NOMO-1 treated with DMSO at 0.1 percent for 48 hours (cell line): ENCODE data around the gene CD7.
A peak's percentile ranks its signal among the peaks of the same experiment; 100 is the strongest.

ENCODE experiments used
- DNase-seq: peaks from one replicate; lab custom pipeline; 2025; ENCODE audit not compliant: unreplicated experiment; lab: John Stamatoyannopoulos, UW

Gene CD7

GRCh38 chr17:82314727-82315605 lies 2.4 kb downstream of the CD7 start:
- DNase-seq: peak; percentile 44

DNA sequence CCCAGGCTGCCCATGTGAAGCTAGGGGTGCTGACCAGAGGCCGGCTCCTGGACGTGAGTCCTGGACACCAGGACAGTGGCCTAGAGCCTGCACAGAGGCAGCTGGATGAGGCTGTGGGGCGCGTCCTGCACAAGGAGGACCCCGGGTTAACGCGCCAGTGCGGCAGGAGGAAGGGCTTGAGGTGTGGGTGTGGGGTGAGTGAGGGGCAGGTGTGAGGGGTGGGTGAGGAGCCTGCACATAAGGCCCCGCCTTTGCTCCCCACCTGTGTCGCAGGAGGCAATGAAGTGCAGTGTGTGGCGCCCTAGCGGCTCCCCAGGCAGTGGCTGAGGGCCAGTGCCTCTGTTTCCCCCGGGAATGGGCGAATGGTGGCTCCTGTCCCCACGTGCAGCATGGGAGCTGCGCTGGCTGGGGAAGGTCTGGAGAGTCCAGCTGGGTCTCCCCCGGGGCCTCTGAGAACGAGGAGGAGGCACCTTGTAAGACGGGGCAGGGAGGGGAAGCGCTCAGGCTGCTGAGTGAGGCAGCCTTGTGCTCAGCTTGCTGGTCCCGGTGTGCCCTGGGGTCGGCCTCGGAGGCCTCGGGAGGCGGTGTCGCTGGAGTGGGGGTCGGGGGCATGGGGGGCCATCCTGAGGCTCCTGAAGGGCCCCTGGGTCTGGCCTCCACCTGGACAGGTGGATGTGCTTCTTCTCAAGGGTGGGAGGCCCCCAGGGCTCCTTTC lies 3.2 kb downstream of the CD7 start:
- DNase-seq: no peak

GRCh38 chr17:82313195-82314011 lies 4.0 kb downstream of the CD7 start:
- no peak for DNase-seq

GRCh38 chr17:82311971-82312370 lies 5.4 kb downstream of the CD7 start:
- no peak for DNase-seq

DNA sequence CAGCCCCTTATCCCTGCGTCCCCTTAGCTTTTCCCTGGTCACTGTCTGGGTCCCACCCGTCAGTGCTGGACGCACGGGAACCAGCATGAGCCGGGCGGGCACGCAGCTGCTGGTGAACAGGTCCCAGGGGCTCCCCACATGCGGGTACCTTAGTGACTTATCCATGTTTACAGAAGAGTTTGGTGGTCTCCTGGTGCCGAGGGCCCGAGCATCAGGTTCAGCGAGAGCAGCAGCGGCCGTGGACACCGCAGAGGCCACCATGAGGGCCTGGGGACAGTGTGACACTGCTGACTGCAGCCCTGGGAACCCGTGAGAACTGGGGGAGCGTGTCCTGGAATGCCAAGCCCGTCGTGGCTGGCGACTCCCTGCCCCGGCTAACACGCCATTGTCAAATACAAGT lies 6.5 kb downstream of the CD7 start:
- DNase-seq: no peak

GRCh38 chr17:82309656-82310570 lies 7.5 kb downstream of the CD7 start:
- DNase-seq: no peak

DNA sequence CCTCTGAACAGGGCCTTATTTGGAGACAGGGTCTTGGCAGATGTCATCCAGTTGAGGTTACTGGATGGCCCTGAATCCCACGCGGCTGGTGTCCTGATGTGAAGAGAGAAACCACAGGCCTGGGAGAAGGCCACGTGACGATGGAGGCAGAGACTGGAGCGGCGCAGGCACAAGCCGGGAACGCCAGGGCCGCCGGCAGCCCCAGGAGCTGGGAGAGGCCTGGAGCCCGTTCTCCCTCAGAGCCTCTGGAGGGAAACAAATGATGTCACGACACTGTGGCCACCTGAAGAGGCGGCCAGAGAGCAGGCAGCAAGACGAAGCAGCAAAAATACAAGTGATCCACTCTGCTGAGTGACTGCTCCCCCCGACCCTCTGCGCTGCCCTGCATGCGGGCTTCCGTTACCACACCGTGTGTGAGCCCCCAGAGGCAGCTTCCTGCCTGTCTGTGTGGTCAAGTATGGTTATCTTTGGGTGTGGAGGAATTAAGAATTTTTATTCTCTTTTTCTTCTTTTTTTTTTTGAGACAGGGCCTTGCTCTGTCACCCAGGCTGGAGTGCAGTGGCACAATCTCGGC lies 11.6 kb downstream of the CD7 start:
- no peak for DNase-seq

DNA sequence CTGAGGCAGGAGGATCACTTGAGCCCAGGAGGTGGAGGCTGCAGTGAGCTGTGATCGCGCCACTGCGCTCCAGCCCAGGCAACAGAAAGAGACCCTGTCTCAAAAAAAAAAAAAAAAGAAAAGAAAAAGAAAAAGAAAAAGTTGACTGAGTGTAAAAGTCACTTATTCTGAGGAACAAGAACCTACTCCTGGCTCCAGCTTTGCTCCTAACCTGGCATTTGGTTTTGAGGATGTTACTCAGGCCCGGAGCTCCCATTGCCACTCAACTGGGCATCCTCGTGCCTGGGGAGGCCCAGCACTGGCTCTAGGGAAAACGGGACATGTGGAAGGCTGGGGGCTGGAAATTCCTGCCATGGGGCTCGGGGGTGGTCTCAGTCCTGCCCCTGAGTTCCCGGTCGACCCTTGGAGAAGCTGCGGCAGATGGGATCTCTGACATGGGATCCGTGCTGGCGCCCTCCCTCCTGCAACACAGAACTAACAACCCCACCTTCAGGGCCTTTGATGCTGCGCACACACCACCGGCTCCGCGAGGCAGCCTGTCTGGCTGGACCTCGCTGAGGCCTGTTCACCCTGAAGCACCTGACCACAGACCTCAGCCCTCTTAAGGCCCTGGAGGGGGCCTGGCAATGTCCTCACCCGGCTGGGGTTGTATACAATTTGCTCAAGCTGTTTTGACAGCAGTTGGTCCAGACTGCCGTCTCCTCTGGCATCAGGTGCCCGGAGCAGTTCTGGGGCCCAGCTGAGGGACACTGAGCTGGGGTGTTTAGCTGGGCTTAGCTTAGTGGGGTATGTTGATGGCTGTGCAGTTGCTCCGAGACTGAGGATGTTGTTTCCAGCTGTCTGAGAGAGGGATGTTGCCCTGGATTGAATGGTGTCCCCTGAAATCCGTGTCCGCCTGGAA lies 12.3 kb downstream of the CD7 start:
- no peak for DNase-seq

DNA sequence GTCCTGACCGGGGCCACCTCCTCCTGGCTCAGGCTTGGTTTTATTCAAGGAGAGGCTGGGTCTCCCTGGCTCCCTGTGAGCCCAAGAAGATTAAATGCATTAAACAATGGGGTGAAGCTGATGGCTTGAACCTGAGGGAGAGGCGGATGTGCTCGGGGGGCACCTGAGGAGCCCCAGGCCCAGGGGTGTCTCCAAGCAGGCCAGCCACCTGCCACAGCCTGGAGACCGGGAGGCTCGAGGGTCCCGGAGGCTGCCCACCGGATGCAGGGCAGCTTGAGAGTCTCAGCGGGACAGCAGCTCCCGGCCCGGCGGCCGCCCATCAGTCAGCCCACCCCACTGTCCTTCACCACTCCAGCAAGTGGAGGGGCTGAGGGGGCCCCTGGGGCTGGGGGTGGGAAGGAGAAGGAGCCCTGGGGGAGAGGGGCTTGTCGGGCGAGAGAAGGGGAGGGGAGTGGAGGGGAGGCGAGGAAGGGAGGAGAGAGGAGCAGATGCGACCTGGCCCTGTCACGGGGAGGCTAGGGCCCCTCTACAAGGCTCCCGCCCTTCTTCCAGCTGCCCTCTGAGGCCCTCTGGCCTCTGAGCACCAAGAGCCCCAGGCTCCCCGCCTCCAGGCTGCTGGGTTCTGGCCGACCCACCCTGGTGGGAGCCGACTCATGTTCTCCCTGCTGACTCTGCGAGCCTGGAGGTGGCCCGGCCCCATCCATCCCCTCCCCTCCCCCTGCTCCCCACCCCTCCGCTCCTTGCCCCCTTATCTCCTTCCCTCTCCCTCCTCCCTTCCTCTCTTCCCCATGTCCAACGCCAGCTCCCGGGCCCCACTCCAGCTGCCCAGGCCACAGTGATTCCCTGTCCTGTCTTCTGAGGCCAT lies 13.2 kb downstream of the CD7 start:
- DNase-seq: no peak

DNA sequence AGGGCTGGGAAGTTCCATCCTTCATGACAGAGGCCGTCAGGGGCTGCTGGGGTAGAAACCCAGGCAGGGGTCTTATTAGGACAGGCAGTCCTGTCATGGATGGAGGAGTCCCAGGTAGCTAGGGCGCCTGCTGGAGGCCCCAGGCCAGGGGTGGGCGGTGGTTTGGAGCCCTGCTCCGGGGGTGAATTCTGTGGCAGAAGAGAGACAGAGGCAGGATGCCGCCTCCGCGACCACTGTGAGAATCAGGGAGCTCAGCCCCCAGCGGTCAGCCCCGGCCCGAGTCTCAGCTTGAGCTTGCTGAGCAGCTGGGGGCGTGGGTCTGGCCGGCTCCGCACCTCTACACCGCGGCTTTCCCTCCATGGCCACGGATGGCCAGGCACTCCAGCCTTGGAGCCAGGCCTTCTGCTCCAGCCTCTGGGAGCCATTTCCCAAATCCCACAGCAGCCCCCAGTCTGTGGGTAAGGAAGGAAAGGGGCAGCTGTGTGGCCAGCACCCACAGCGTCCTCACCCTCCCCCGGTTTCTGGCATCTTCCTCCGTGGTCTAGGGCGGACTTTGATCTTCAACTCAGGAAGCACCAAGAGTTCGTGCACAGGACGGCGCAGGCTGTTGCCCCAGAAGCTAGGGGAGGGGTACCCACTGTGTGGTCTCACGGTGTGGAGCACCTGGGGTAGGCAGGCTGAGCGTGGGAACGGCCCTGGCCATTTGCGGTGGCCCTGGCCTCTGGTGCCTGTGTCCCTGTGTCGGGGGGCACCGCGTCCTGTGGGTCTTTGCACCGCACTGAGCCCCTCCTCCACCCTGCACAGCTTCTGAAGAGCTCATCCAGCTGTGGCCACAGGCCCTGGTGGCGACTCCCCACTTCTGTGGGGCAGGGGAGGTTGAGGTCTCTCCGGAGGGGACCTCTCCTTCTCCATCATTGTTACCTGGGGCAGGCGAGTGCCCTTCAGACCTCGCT lies 14.1 kb downstream of the CD7 start:
- DNase-seq: no peak

DNA sequence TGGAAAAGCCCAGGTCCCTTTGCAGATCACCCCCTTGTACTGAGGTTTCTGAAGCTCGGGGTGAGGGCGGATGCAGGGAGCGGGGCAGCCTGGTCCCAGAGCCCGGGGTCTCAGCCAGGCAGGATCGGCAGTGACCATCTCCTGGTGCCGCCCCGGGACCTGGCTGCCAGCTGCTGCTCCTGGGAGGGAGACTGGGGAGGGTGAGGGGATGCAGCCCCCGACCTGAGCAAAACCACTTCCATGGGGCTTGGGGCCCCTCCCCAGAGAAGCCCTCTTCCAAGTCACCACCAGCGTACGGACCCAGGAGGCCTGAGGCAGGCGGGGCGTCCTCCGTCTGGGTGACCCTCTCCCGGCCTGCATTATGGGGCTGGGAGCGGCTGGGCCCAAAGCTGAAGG lies 14.8 kb downstream of the CD7 start:
- DNase-seq: no peak

- no peak for DNase-seq
Observed at GRCh38 chr17:82301916-82302567, 15.4 kb downstream of the CD7 start.

DNA sequence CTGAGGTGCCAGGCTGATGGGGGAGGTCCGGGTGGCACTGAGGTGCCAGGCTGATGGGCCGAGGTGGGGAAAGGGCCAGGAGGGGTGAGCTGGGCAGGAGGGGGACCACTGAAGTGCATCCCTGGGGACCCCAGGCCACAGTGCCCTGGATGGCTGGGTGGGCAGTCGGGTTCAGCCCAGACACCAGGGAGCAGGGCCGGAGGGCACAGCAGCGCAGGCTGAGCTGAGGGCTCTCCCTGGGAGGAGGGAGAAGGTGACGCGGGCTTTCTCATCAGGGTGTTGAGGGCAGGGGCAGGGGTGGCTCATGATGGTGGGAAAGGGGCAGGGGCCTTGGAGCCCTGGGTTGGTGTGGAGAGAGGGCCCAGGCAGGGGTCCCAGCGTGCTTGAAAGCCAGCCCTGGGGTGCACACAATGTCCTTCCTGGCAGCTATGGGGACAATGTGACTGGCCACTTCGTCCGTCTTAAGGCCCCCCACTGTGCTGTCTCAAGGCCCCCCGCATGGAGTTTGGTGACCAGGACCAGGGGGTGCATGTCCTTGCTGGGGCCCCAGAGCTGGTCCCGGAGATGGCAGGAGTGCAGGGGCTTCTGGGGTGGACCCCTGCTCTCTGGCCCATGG lies 16.0 kb downstream of the CD7 start:
- no peak for DNase-seq

- peak; percentile 13 for DNase-seq
Observed at GRCh38 chr17:82300707-82301270, 16.6 kb downstream of the CD7 start.

GRCh38 chr17:82300228-82300627 lies 17.2 kb downstream of the CD7 start:
- DNase-seq: no peak

DNA sequence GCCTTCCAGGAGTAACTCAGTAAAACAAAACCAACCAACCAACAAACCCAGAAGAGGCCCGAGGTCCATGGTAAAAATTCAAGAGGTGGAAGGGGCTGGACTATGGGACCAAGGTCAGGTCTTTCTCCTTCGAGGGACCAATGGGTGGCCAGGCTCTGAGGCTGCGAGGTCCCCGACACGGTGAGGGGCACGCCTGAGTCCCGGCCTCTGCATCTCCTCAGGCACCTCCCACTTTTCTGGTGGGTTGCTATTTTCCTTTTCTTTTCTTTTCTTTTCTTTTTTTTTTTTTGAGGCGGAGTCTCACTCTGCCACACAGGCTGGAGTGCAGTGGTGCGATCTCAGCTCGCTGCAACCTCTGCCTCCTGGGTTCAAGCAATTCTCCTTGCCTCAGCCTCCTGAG lies 18.0 kb downstream of the CD7 start:
- no peak for DNase-seq
